Mesendoderm (in vitro differentiated cells): Measurements from ENCODE around the gene INPP5B.

Experiments used
- DNase-seq: peaks from one replicate; pipeline ENCODE4 v3.0.0; 2013
- H2AK5ac ChIP-seq: 2 replicates; pipeline ENCODE4 v1.6.1; 2013; ENCODE audit warnings: low read length, inconsistent platforms
- H2BK120ac ChIP-seq: 2 replicates; pipeline ENCODE4 v1.6.1; 2013; ENCODE audit warnings: low read depth, mild to moderate bottlenecking, low read length, moderate library complexity, mixed read lengths
- H2BK15ac ChIP-seq: replicated peaks from 2 replicates; pipeline ENCODE4 v1.6.1; 2013; ENCODE audit warnings: low read depth, mild to moderate bottlenecking, moderate library complexity
- H2BK5ac ChIP-seq: 2 replicates; pipeline ENCODE4 v1.6.1; 2013; ENCODE audit warnings: low read length, inconsistent platforms
- H3K18ac ChIP-seq: 2 replicates; pipeline ENCODE4 v1.6.1; 2013; ENCODE audit warnings: mild to moderate bottlenecking, low read length, mixed read lengths
- H3K23ac ChIP-seq: one replicate; pipeline ENCODE4 v1.6.1; 2013; ENCODE audit warnings: low read length
- H3K27ac ChIP-seq: 2 replicates; pipeline ENCODE4 v1.5.1; 2013; ENCODE audit warnings: low read depth, mild to moderate bottlenecking, inconsistent platforms, low read length, moderate library complexity
- H3K27me3 ChIP-seq: 2 replicates; pipeline ENCODE4 v1.6.1; 2013; ENCODE audit warnings: low read length, control low read depth, mild to moderate bottlenecking, inconsistent platforms; ENCODE audit not compliant: insufficient read depth, poor library complexity
- H3K36me3 ChIP-seq: 2 replicates; pipeline ENCODE4 v1.6.1; 2013; ENCODE audit warnings: low read length, inconsistent platforms; ENCODE audit not compliant: control insufficient read depth, insufficient read depth
- H3K4ac ChIP-seq: one replicate; pipeline ENCODE4 v1.6.1; 2013; ENCODE audit warnings: low read depth, mild to moderate bottlenecking, low read length, moderate library complexity
- H3K4me1 ChIP-seq: 2 replicates; pipeline ENCODE4 v1.6.1; 2013; ENCODE audit warnings: low read depth, low read length, inconsistent platforms; ENCODE audit not compliant: control insufficient read depth
- H3K4me2 ChIP-seq: 2 replicates; pipeline ENCODE4 v1.6.1; 2013; ENCODE audit warnings: low read length
- H3K4me3 ChIP-seq: 2 replicates; pipeline ENCODE4 v1.5.1; 2013; ENCODE audit warnings: mild to moderate bottlenecking, low read length
- H3K56ac ChIP-seq: one replicate; pipeline ENCODE4 v1.6.1; 2013; ENCODE audit warnings: low read length
- H3K79me1 ChIP-seq: 2 replicates; pipeline ENCODE4 v1.6.1; 2013; ENCODE audit warnings: low read length, inconsistent platforms
- H3K79me2 ChIP-seq: 2 replicates; pipeline ENCODE4 v1.6.1; 2013; ENCODE audit warnings: mild to moderate bottlenecking, low read length; ENCODE audit not compliant: control insufficient read depth, insufficient read depth
- H3K9ac ChIP-seq: 2 replicates; pipeline ENCODE4 v1.6.1; 2013; ENCODE audit warnings: low read length, inconsistent platforms
- H4K5ac ChIP-seq: one replicate; pipeline ENCODE4 v1.6.1; 2013; ENCODE audit warnings: low read length
- H4K8ac ChIP-seq: one replicate; pipeline ENCODE4 v1.6.1; 2013; ENCODE audit warnings: low read depth, mild to moderate bottlenecking, control low read depth, low read length, moderate library complexity
- WGBS: extraction: QIAGEN DNeasy Blood & Tissue Kit; methylation state at CpG from one replicate; pipeline ENCODE4 v1.1.7; 2013; ENCODE audit warnings: low lambda C conversion rate, missing lambda C conversion rate; ENCODE audit not compliant: insufficient coverage; ENCODE audit errors: extremely low coverage; 5-methylcytosine and 5-hydroxymethylcytosine counted together

Gene INPP5B

DNA sequence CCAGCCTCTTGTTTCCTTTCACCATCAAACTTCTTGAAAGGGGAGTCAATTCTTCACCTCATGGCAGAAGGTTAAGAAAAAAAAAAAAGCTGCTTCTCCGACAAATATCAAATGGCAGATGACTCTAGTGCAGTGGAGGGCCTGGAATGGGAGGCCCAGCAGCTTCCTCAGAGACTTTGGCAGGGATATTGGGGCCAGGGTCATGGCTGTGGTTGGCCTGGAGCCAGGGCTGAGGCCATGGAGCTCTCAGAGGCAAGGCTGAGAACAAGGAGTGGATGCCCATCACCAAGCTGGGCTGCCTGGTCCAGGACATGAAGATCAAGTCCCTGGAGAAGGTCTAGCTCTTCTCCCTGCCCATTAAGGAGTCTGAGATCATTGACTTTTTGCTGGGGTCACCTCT is 106.1 kb downstream of the INPP5B start:
- no peak overlapping the region for H2BK5ac ChIP-seq
- peaks cover 1% of the 10 kb centered on the region for H3K36me3 ChIP-seq
- no peak overlapping the region for H4K5ac ChIP-seq
- H3K18ac ChIP-seq, result no peak overlapping the region
- H3K79me1 ChIP-seq, result no peaks in the 10 kb centered on the region
- no peak overlapping the region for H2AK5ac ChIP-seq
- no peak overlapping the region for H2BK120ac ChIP-seq
- no peak overlapping the region for H3K27ac ChIP-seq
- no peaks in the 10 kb centered on the region for H3K4me1 ChIP-seq
- no peak overlapping the region for H4K8ac ChIP-seq
- H2BK15ac ChIP-seq, result no peak overlapping the region
- H3K27me3 ChIP-seq, result no peaks in the 10 kb centered on the region
- H3K23ac ChIP-seq, result no peak overlapping the region
- H3K4me2 ChIP-seq, result no peak overlapping the region
- no peak overlapping the region for H3K4ac ChIP-seq
- H3K79me2 ChIP-seq, result no peaks in the 10 kb centered on the region
- no CpG with 5 or more reads among the region's 1 CpG for WGBS
- no peak overlapping the region for H3K56ac ChIP-seq
- DNase-seq, result no peak
- H3K9ac ChIP-seq, result no peak overlapping the region
- no peak overlapping the region for H3K4me3 ChIP-seq

DNA sequence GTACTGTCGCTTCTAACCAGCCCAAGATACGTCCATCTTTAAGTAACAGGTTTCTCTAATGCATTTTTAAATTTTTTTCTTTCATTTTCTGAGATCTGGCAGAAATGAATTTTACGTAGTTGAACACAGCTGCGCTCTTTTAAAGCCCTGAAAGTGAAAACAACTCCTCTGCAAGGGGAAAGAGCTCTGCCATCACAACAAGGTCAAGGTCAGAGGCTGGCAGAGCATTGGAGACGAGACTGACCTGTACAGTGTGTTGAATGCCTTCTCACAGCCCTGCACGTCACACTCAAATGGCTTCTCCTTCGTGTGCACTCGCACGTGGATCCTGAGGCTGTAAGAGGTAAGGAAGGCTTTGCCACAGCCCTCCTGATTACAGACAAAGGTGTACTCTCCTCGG is 107.2 kb downstream of the INPP5B start:
- no peaks in the 10 kb centered on the region for H3K79me2 ChIP-seq
- H3K4me1 ChIP-seq, result no peaks in the 10 kb centered on the region
- H3K18ac ChIP-seq, result no peak overlapping the region
- H3K27me3 ChIP-seq, result no peaks in the 10 kb centered on the region
- no peak overlapping the region for H4K8ac ChIP-seq
- H2AK5ac ChIP-seq, result no peak overlapping the region
- no peak for DNase-seq
- H2BK120ac ChIP-seq, result no peak overlapping the region
- H3K79me1 ChIP-seq, result no peaks in the 10 kb centered on the region
- no peak overlapping the region for H3K4me2 ChIP-seq
- no peak overlapping the region for H3K56ac ChIP-seq
- WGBS, result no CpG with 5 or more reads among the region's 10 CpGs
- H3K36me3 ChIP-seq, result peaks cover 1% of the 10 kb centered on the region
- H3K9ac ChIP-seq, result no peak overlapping the region
- no peak overlapping the region for H3K4me3 ChIP-seq
- no peak overlapping the region for H3K23ac ChIP-seq
- no peak overlapping the region for H3K4ac ChIP-seq
- no peak overlapping the region for H4K5ac ChIP-seq
- H2BK15ac ChIP-seq, result no peak overlapping the region
- no peak overlapping the region for H3K27ac ChIP-seq
- no peak overlapping the region for H2BK5ac ChIP-seq

DNA sequence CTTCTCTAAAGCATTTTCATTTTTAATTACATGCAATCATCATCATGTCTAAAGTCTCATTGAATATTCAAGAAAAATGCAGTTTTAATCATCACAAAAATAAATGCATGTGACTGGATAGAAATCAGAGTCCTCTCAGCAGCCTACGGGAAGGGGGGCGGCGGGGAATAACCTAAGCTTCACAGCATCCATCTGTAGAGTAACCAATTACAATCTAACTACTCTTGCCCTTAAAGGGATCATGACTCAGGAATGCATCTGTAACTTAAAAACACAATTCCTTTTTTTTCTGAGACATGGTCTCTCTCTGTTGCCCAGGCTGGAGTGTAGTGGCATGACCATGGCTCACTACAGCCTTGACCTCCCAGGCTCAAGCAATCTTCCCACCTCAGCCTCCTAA is 110.1 kb downstream of the INPP5B start:
- Histone ChIP-seq H3K79me2 (no peaks in the 10 kb centered on the region), H3K36me3 (peaks cover 3% of the 10 kb centered on the region), H2BK120ac (no peak overlapping the region), H2BK5ac (no peak overlapping the region), H4K8ac (no peak overlapping the region), H3K18ac (no peak overlapping the region), H3K4me2 (no peak overlapping the region), H3K4me1 (no peaks in the 10 kb centered on the region), H2BK15ac (no peak overlapping the region), H3K56ac (no peak overlapping the region), H3K27ac (no peak overlapping the region), H4K5ac (no peak overlapping the region), H3K4ac (no peak overlapping the region), H2AK5ac (no peak overlapping the region), H3K9ac (no peak overlapping the region), H3K4me3 (no peak overlapping the region), H3K23ac (no peak overlapping the region), H3K79me1 (no peaks in the 10 kb centered on the region), H3K27me3 (no peaks in the 10 kb centered on the region)
- WGBS, result no CpG with 5 or more reads among the region's 3 CpGs
- no peak for DNase-seq

DNA sequence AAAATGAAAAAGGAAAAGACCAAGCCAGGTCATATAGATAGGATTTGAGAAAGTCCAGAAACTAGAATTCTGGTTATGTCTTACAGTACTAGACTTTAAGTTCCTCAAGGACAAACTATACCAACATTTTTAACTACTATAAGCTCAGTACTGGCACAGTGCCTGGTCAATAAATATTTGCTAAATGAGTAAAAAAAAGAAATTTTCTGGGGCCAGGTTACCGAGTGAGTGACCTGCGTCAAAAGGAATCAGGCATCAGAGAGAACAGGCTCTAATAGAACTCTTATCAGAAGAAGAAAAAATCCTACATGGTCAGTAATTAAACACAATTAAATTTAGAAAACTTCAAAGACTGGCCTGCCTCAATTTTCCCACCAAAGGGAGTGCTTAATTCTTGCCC is 115.0 kb downstream of the INPP5B start:
- Histone ChIP-seq H3K79me1 (no peaks in the 10 kb centered on the region), H3K9ac (no peak overlapping the region), H3K23ac (no peak overlapping the region), H3K36me3 (peaks cover 4% of the 10 kb centered on the region), H3K4me1 (no peaks in the 10 kb centered on the region), H4K8ac (no peak overlapping the region), H3K4me2 (no peak overlapping the region), H2BK15ac (no peak overlapping the region), H2BK5ac (no peak overlapping the region), H3K27me3 (no peaks in the 10 kb centered on the region), H4K5ac (no peak overlapping the region), H3K56ac (no peak overlapping the region), H2BK120ac (no peak overlapping the region), H3K27ac (no peak overlapping the region), H3K4me3 (no peak overlapping the region), H2AK5ac (no peak overlapping the region), H3K18ac (no peak overlapping the region), H3K4ac (no peak overlapping the region), H3K79me2 (no peaks in the 10 kb centered on the region)
- WGBS, result no CpG with 5 or more reads among the region's 2 CpGs
- no peak for DNase-seq

DNA sequence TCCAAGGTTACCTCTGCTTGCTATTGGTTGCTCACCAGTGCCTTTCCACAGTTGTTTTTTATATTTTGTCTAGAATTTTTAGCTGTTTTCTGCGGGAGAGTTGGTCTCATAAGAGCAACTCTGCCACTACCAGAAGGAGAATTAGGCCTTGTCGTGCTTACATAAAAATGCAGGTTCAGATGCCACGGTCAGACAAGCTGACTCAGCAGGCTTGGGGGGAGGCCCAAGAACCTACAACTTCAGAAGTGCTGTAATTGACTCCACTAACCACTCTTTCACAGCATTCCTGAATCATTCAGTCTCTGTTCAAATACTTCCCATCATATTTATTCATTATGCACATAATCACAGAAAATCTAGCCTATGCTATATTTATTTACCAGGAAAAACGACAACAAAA is 115.7 kb downstream of the INPP5B start:
- WGBS, result 100% methylated on average over 1 of the region's 4 CpGs
- H4K8ac ChIP-seq, result no peak overlapping the region

DNA sequence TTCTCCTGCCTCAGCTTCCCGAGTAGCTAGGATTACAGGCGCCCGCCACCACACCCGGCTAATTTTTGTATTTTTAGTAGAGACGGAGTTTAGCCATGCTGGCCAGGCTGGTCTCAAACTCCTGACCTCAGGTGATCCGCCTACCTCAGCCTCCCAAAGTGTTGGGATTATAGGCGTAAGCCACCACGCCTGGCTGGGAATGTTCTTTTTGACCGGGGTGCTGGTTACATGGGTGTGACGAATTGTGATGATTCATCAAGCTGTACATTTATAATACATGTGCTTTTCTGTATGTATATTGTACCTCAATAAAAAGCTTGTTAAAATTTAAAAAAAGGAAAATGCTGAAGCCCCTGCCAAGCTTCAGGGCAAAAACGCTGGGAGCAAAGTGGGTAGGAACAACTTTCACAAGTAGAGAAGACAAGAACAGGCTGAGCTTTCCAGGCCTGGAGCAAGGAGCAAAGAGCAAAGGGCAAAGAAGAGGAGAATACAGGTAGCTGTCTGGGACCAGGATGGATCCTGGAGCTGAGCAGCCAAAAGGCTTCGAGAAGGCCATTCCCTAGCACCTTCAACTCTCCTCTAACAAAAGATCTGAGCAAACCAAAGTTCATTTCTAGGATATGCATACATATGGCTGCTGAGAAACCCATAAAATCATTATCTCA is 118.3 kb downstream of the INPP5B start:
- H2AK5ac ChIP-seq, result no peak overlapping the region
- no peak overlapping the region for H3K27ac ChIP-seq
- no peak for DNase-seq
- H3K56ac ChIP-seq, result no peak overlapping the region
- no peak overlapping the region for H3K4me3 ChIP-seq
- no peak overlapping the region for H2BK5ac ChIP-seq
- no peak overlapping the region for H3K18ac ChIP-seq
- H3K4me1 ChIP-seq, result no peaks in the 10 kb centered on the region
- H2BK15ac ChIP-seq, result no peak overlapping the region
- H3K79me1 ChIP-seq, result no peaks in the 10 kb centered on the region
- no CpG with 5 or more reads among the region's 12 CpGs for WGBS
- no peak overlapping the region for H4K8ac ChIP-seq
- H3K4ac ChIP-seq, result no peak overlapping the region
- H3K79me2 ChIP-seq, result no peaks in the 10 kb centered on the region
- no peak overlapping the region for H2BK120ac ChIP-seq
- H3K4me2 ChIP-seq, result no peak overlapping the region
- no peaks in the 10 kb centered on the region for H3K27me3 ChIP-seq
- H4K5ac ChIP-seq, result no peak overlapping the region
- no peak overlapping the region for H3K9ac ChIP-seq
- no peak overlapping the region for H3K23ac ChIP-seq
- peaks cover 4% of the 10 kb centered on the region for H3K36me3 ChIP-seq

More for the DNA sequence above, 115.7 kb downstream of the INPP5B start:
- H3K79me1 ChIP-seq, result no peaks in the 10 kb centered on the region
- no peaks in the 10 kb centered on the region for H3K27me3 ChIP-seq
- no peak for DNase-seq
- H3K4me3 ChIP-seq, result no peak overlapping the region
- no peak overlapping the region for H2BK15ac ChIP-seq
- H3K4me1 ChIP-seq, result no peaks in the 10 kb centered on the region
- H3K9ac ChIP-seq, result no peak overlapping the region
- no peak overlapping the region for H4K5ac ChIP-seq
- H3K56ac ChIP-seq, result no peak overlapping the region
- H2BK120ac ChIP-seq, result no peak overlapping the region
- no peaks in the 10 kb centered on the region for H3K79me2 ChIP-seq
- no peak overlapping the region for H3K23ac ChIP-seq
- no peak overlapping the region for H3K18ac ChIP-seq
- no peak overlapping the region for H3K4ac ChIP-seq
- H2AK5ac ChIP-seq, result no peak overlapping the region
- H3K36me3 ChIP-seq, result peaks cover 4% of the 10 kb centered on the region
- no peak overlapping the region for H3K27ac ChIP-seq
- no peak overlapping the region for H3K4me2 ChIP-seq
- no peak overlapping the region for H2BK5ac ChIP-seq
